H1 (cell line): Measurements from ENCODE around the gene DICER1. TPM values are rescaled to one million over a fixed set of nuclear protein-coding genes. Genes with fewer than 3 reads are reported as not detected.

Source experiments
- CTCF ChIA-PET: fragments of 300-600 bp; sonication (Branson Sonifier 250); formaldehyde crosslinking; loops from one replicate; lab custom pipeline; 2021; ENCODE audit not compliant: partially characterized antibody; lab: Charles Lee
- POLR2A ChIA-PET: fragments of 300-600 bp; sonication (Branson Sonifier 250); formaldehyde crosslinking; loops from one replicate; lab custom pipeline; 2021; ENCODE audit warnings: inconsistent platforms; ENCODE audit not compliant: partially characterized antibody; lab: Charles Lee
- DNase-seq, 2 experiments: peaks; one replicate each; pipeline versions ENCODE4 v3.0.0 to v3.0.0-alpha.2; 2010 to 2022; ENCODE audit warnings: low spot score in 2 of 2, low read depth in 1 of 2, mixed read lengths in 1 of 2
- FAIRE-seq: peaks from 2 replicates; lab custom pipeline; 2011; peaks lifted over from hg19 to GRCh38; lab: Jason Lieb, UNC
- H2AFZ ChIP-seq: 2 replicates; pipeline ENCODE4 v1.8.1; 2012; ENCODE audit warnings: low read length, inconsistent platforms
- H2AK5ac ChIP-seq: 2 replicates; pipeline ENCODE4 v1.6.1; 2013; ENCODE audit warnings: low read depth, low read length
- H2BK120ac ChIP-seq: replicated peaks from 2 replicates; pipeline ENCODE3; 2013; ENCODE audit warnings: low read depth, low read length, inconsistent platforms
- H2BK12ac ChIP-seq: 2 replicates; pipeline ENCODE4 v1.6.1; 2013; ENCODE audit warnings: low read depth, low read length
- H2BK15ac ChIP-seq: 2 replicates; pipeline ENCODE4 v1.6.1; 2013; ENCODE audit warnings: low read length
- H2BK20ac ChIP-seq: 2 replicates; pipeline ENCODE4 v1.6.1; 2013; ENCODE audit warnings: low read length
- H2BK5ac ChIP-seq: 2 replicates; pipeline ENCODE4 v1.6.1; 2013; ENCODE audit warnings: low read depth, low read length
- H3K14ac ChIP-seq: 2 replicates; pipeline ENCODE4 v1.6.1; 2013; ENCODE audit warnings: inconsistent platforms; ENCODE audit not compliant: insufficient read length
- H3K18ac ChIP-seq: 2 replicates; pipeline ENCODE4 v1.6.1; 2013; ENCODE audit warnings: low read length; ENCODE audit errors: extremely low read depth
- H3K23ac ChIP-seq: 2 replicates; pipeline ENCODE4 v1.6.1; 2013; ENCODE audit warnings: inconsistent platforms; ENCODE audit not compliant: insufficient read length
- H3K23me2 ChIP-seq: 2 replicates; pipeline ENCODE4 v1.6.1; 2013; ENCODE audit warnings: low read depth, low read length
- H3K27ac ChIP-seq: 2 replicates; pipeline ENCODE4 v1.6.1; 2011; ENCODE audit warnings: low read depth, low read length, inconsistent platforms
- H3K27me3 ChIP-seq, 4 experiments: replicated peaks in 1 of 4; 1 replicate in 1 of 4; 2 replicates in 3 of 4; pipeline versions ENCODE4 v1.6.1 to v1.8.1; 2011 to 2013; ENCODE audit warnings: low read length in 3 of 4, mild to moderate bottlenecking in 3 of 4, inconsistent platforms in 2 of 4, mixed read lengths in 2 of 4, moderate library complexity in 1 of 4; ENCODE audit not compliant: control insufficient read depth in 3 of 4, insufficient read depth in 3 of 4; ENCODE audit errors: extremely low read depth in 1 of 4
- H3K36me3 ChIP-seq, 4 experiments: 2 replicates each; pipeline versions ENCODE4 v1.6.1 to v1.8.1; 2011 to 2013; ENCODE audit warnings: mild to moderate bottlenecking in 4 of 4, low read length in 3 of 4, moderate library complexity in 2 of 4, control low read depth in 1 of 4, inconsistent platforms in 1 of 4; ENCODE audit not compliant: insufficient read depth in 4 of 4, control insufficient read depth in 2 of 4
- H3K4ac ChIP-seq: replicated peaks from 2 replicates; pipeline ENCODE3; 2013; ENCODE audit warnings: low read length, low read depth, mixed read lengths, inconsistent platforms; ENCODE audit not compliant: insufficient read length
- H3K4me1 ChIP-seq, 4 experiments: replicated peaks in 1 of 4; 1 replicate in 1 of 4; 2 replicates in 3 of 4; pipeline versions ENCODE4 v1.6.1 to v1.8.1; 2011 to 2013; ENCODE audit warnings: low read length in 3 of 4, inconsistent platforms in 2 of 4, mixed read lengths in 1 of 4; ENCODE audit not compliant: insufficient read depth in 4 of 4, control insufficient read depth in 3 of 4
- H3K4me2 ChIP-seq, 2 experiments: 2 replicates each; pipeline versions ENCODE4 v1.6.1 to v1.8.1; 2011 to 2013; ENCODE audit warnings: low read depth in 2 of 2, low read length in 2 of 2, control low read depth in 1 of 2, inconsistent platforms in 1 of 2, mild to moderate bottlenecking in 1 of 2; ENCODE audit not compliant: insufficient read depth in 1 of 2
- H3K4me3 ChIP-seq, 4 experiments: fragments of 200-600, 300-600 bp in 1 of 4; sonication (generic), shearing (Covaris generic), sonication (Bioruptor Twin) in 1 of 4; 2 replicates each; pipeline versions ENCODE4 v1.5.1 to v1.8.1; 2011 to 2016; ENCODE audit warnings: low read length in 4 of 4, low read depth in 3 of 4, control low read depth in 2 of 4, inconsistent platforms in 2 of 4, mild to moderate bottlenecking in 2 of 4, mixed read lengths in 1 of 4, moderate library complexity in 1 of 4; ENCODE audit not compliant: insufficient read depth in 2 of 4; ENCODE audit errors: extremely low read depth in 1 of 4
- H3K56ac ChIP-seq: replicated peaks from 2 replicates; pipeline ENCODE3; 2013; ENCODE audit warnings: low read depth, mild to moderate bottlenecking, mixed read lengths, low read length, inconsistent platforms; ENCODE audit not compliant: insufficient read length
- H3K79me1 ChIP-seq: 2 replicates; pipeline ENCODE4 v1.6.1; 2013; ENCODE audit warnings: low read depth, low read length, control low read depth
- H3K79me2 ChIP-seq, 2 experiments: 2 replicates each; pipeline versions ENCODE4 v1.6.1 to v1.8.1; 2012 to 2013; ENCODE audit warnings: low read length in 2 of 2, mild to moderate bottlenecking in 2 of 2, inconsistent platforms in 1 of 2; ENCODE audit not compliant: insufficient read depth in 2 of 2, control insufficient read depth in 1 of 2
- H3K9ac ChIP-seq, 4 experiments: replicated peaks in 1 of 4; 1 replicate in 1 of 4; 2 replicates in 3 of 4; pipeline versions ENCODE4 v1.6.1 to v1.8.1; 2011 to 2013; ENCODE audit warnings: low read depth in 3 of 4, low read length in 3 of 4, control low read depth in 2 of 4, mild to moderate bottlenecking in 2 of 4, moderate library complexity in 2 of 4, inconsistent platforms in 1 of 4; ENCODE audit errors: extremely low read depth in 1 of 4
- H3K9me3 ChIP-seq, 2 experiments: 2 replicates each; pipeline versions ENCODE4 v1.6.1 to v1.8.1; 2012 to 2013; ENCODE audit warnings: mild to moderate bottlenecking in 2 of 2, moderate library complexity in 2 of 2, control low read depth in 1 of 2, inconsistent platforms in 1 of 2, low read depth in 1 of 2, low read length in 1 of 2, mixed read lengths in 1 of 2; ENCODE audit not compliant: insufficient read depth in 2 of 2
- H4K20me1 ChIP-seq, 2 experiments: replicated peaks in 1 of 2; 2 replicates each; pipeline versions ENCODE3 to v1.8.1; 2011 to 2013; ENCODE audit warnings: inconsistent platforms in 2 of 2, low read length in 2 of 2, mild to moderate bottlenecking in 1 of 2; ENCODE audit not compliant: insufficient read depth in 2 of 2, control insufficient read depth in 1 of 2
- H4K5ac ChIP-seq: 2 replicates; pipeline ENCODE4 v1.6.1; 2013; ENCODE audit warnings: low read length, low read depth, mixed read lengths, inconsistent platforms; ENCODE audit not compliant: insufficient read length
- H4K8ac ChIP-seq: 2 replicates; pipeline ENCODE4 v1.8.0; 2013; ENCODE audit warnings: mild to moderate bottlenecking, moderate library complexity, low read length, inconsistent platforms; ENCODE audit not compliant: insufficient read depth; ENCODE audit errors: extremely low read depth
- H4K91ac ChIP-seq: replicated peaks from 2 replicates; pipeline ENCODE3; 2013; ENCODE audit warnings: low read length, mixed read lengths, inconsistent platforms; ENCODE audit not compliant: insufficient read length
- GTF2F1 ChIP-seq: IDR thresholded peaks from 2 replicates; pipeline ENCODE4 v1.6.1; 2012; ENCODE audit warnings: low read depth, low read length, improper control_type of control experiment, borderline replicate concordance
- KDM4A ChIP-seq: IDR thresholded peaks from one replicate; pipeline ENCODE4 v1.7.1; 2012; ENCODE audit warnings: low read depth, mild to moderate bottlenecking, moderate library complexity, low read length, inconsistent platforms; ENCODE audit not compliant: severe bottlenecking
- MAFK ChIP-seq: IDR thresholded peaks from 2 replicates; pipeline ENCODE4 v1.6.1; 2012; ENCODE audit warnings: low read depth, mild to moderate bottlenecking, improper control_type of control experiment, low read length
- PHF8 ChIP-seq: fragments of 200-600 bp; sonication (generic); conservative IDR thresholded peaks from 2 replicates; pipeline ENCODE4 v1.7.1; 2012; ENCODE audit warnings: low read depth, mild to moderate bottlenecking, inconsistent platforms, low read length, moderate library complexity
- RXRA ChIP-seq: IDR thresholded peaks from 2 replicates; pipeline ENCODE4 v1.6.1; 2011; ENCODE audit warnings: low read depth, mild to moderate bottlenecking, low read length, moderate library complexity; ENCODE audit not compliant: insufficient read depth
- SIN3A ChIP-seq, 2 experiments: IDR thresholded peaks in 1 of 2; conservative IDR thresholded peaks in 1 of 2; 2 replicates each; pipeline ENCODE4 v1.6.1; 2011 to 2012; ENCODE audit warnings: low read length in 2 of 2, improper control_type of control experiment in 1 of 2, low read depth in 1 of 2, mild to moderate bottlenecking in 1 of 2
- TAF1 ChIP-seq: IDR thresholded peaks from 2 replicates; pipeline ENCODE4 v1.6.1; 2011; ENCODE audit warnings: mild to moderate bottlenecking, low read depth, low read length
- WGBS, 2 experiments: shearing (Covaris generic) in 1 of 2; methylation state at CpG; one replicate each; pipeline versions ENCODE4 v1.1.6 to v1.1.7; 2013 to 2015; ENCODE audit warnings: low lambda C conversion rate in 2 of 2, mixed read lengths in 2 of 2, inconsistent platforms in 1 of 2, low coverage in 1 of 2, missing lambda C conversion rate in 1 of 2; ENCODE audit not compliant: insufficient replicate concordance in 2 of 2, insufficient coverage in 1 of 2, insufficient read length in 1 of 2; ENCODE audit errors: extremely low coverage in 1 of 2, missing lambda C conversion rate in 1 of 2; 5-methylcytosine and 5-hydroxymethylcytosine counted together
- polyA plus RNA-seq, 7 experiments: library from polyadenylated mRNA; depleted of rRNA in 3 of 7; stranded (reverse) in 5 of 7; unstranded in 2 of 7; fragments of >200 nt in 5 of 7; fragments of 200-250 nt in 2 of 7; gene quantifications; 1 replicate in 5 of 7; 2 replicates in 1 of 7; 4 replicates in 1 of 7; pipeline versions ENCODE4 v1.2.1 to v1.2.3, GENCODE V29; 2011 to 2013; ENCODE audit warnings: missing spikeins in 2 of 7, mixed read lengths in 2 of 7
- total RNA-seq: library from RNA; stranded (reverse); fragmentation: NEBNext Ultra II Directional; extraction: Animal tissue kit (Norgen Biotek cat#: 25700); gene quantifications from 2 replicates; pipeline ENCODE4 v1.2.1, GENCODE V29; 2021

The DICER1 gene
- total and polyA plus RNA-seq, 2 of the 8 experiments (the other 6 are each of a cell fraction or from before 2014, with no cell fraction given): 11.9 to 61.8 TPM

DNA sequence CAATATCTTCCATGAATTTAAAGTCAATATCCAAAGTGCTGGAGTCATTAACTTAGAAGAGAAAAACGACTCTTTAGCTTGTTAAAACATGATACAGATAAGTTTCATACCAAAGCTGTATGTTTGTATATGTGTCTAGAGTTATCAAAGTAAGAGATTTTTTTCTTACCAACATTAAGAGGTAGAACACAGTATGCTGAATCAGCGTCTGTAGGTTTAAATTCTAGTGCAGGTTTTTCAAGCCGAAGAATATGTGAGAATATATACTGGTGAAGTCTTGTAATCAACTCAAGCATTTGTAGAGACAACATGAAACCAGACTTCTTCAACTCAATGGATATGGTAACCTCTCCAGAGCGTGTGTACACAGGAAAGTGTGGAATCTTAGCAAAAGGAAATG is 49.6 kb downstream of the DICER1 start:
- Histone ChIP-seq H3K79me2 (no peaks in the 10 kb centered on the region), H2BK5ac (no peak overlapping the region), H2AK5ac (no peak overlapping the region), H2BK15ac (no peak overlapping the region), H3K4me2 (no peak overlapping the region), H3K4me1 (no peaks in the 10 kb centered on the region), H3K36me3 (peaks cover 23 to 78% (median 50%) of the 10 kb centered on the region in 4 experiments), H4K91ac (no peak overlapping the region), H2BK20ac (no peak overlapping the region), H2BK12ac (no peak overlapping the region), H3K56ac (no peak overlapping the region), H3K4me3 (no peak overlapping the region), H3K18ac (no peak overlapping the region), H3K9me3 (no peaks in the 10 kb centered on the region), H3K23me2 (no peaks in the 10 kb centered on the region), H2AFZ (no peak overlapping the region)
- DNase-seq: no peak
- 89% methylated on average over 4 of the region's 4 CpGs; no CpG with 5 or more reads in 1 of the 2 experiments for WGBS, 2 experiments
- POLR2A ChIA-PET: no interaction called here
- TF ChIP-seq TAF1 (no peak), RXRA (no peak), GTF2F1 (no peak), MAFK (0 out of 2 replicates have a peak, but pooled peaks have one; percentile 19), KDM4A (no peak), SIN3A (conservative IDR thresholded peaks at IDR 0.05 in 1 of 2, IDR thresholded peaks at IDR 0.05 in 1 of 2; ENCODE audit: low read depth in 1 of 2, low read length in 2 of 2) (no peak), PHF8 (no peak)
- TF ChIP-seq, all 59 proteins: peak for 1
- Histone ChIP-seq H3K4ac (no peak overlapping the region), H3K9ac (no peak overlapping the region), H4K8ac (no peak overlapping the region), H3K23ac (no peak overlapping the region), H2BK120ac (no peak overlapping the region), H3K27ac (no peak overlapping the region), H4K20me1 (no peaks in the 10 kb centered on the region), H4K5ac (no peak overlapping the region), H3K27me3 (peaks cover 0 to 1% (median 0%) of the 10 kb centered on the region in 4 experiments; a peak in 1 of 7 replicates), H3K79me1 (no peaks in the 10 kb centered on the region), H3K14ac (no peak overlapping the region)
- CTCF ChIA-PET: interaction anchor here (1.3 kb wide), 1 partner anchor 10 kb away, joined by 4 read pairs; no protein-coding TSS in a partner anchor
- FAIRE-seq: no peak
